Anterior cingulate cortex (tissue), 58 donors: ENCODE data around the gene LRRC71.
A peak's percentile ranks its signal among the peaks of the same experiment; 100 is the strongest.

Experiments
- DNase-seq, 58 donors: peaks; one replicate each; lab custom pipeline; 2025; lab: John Stamatoyannopoulos, UW

Gene LRRC71

GRCh38 chr1:156942176-156942575 lies 21.7 kb downstream of the LRRC71 start:
- DNase-seq, result peak in 1 of 58 donors; percentile 39

GRCh38 chr1:156942576-156942975 lies 22.1 kb downstream of the LRRC71 start:
- DNase-seq, result no peak

GRCh38 chr1:156943756-156944155 lies 23.3 kb downstream of the LRRC71 start:
- DNase-seq, result no peak

GRCh38 chr1:156944268-156944667 lies 23.8 kb downstream of the LRRC71 start:
- DNase-seq, result no peak

GRCh38 chr1:156944848-156945247 lies 24.4 kb downstream of the LRRC71 start:
- DNase-seq, result no peak

GRCh38 chr1:156945881-156946661 lies 25.6 kb downstream of the LRRC71 start:
- peak in 25 of 58 donors; percentile 6 to 66 (median 32) for DNase-seq

GRCh38 chr1:156947127-156947526 lies 26.7 kb downstream of the LRRC71 start:
- DNase-seq, result no peak

GRCh38 chr1:156947818-156948525 lies 27.5 kb downstream of the LRRC71 start:
- DNase-seq, result no peak

GRCh38 chr1:156948708-156949107 lies 28.3 kb downstream of the LRRC71 start:
- no peak for DNase-seq

GRCh38 chr1:156949127-156949526 lies 28.7 kb downstream of the LRRC71 start:
- DNase-seq, result no peak

- no peak for DNase-seq
Measured at GRCh38 chr1:156951371-156951770, 30.9 kb downstream of the LRRC71 start.

GRCh38 chr1:156953571-156953970 lies 33.1 kb downstream of the LRRC71 start:
- no peak for DNase-seq

- no peak for DNase-seq
Measured at GRCh38 chr1:156956333-156956732, 35.9 kb downstream of the LRRC71 start.

GRCh38 chr1:156957634-156958033 lies 37.2 kb downstream of the LRRC71 start:
- DNase-seq, result no peak

- DNase-seq, result no peak
Measured at GRCh38 chr1:156958247-156958714, 37.8 kb downstream of the LRRC71 start.

GRCh38 chr1:156959414-156959813 lies 39.0 kb downstream of the LRRC71 start:
- DNase-seq, result peak in 6 of 58 donors; percentile 10 to 28 (median 20)

- no peak for DNase-seq
Measured at GRCh38 chr1:156959925-156960324, 39.5 kb downstream of the LRRC71 start.

GRCh38 chr1:156961709-156962108 lies 41.3 kb downstream of the LRRC71 start:
- DNase-seq, result no peak

GRCh38 chr1:156963621-156964020 lies 43.2 kb downstream of the LRRC71 start:
- no peak for DNase-seq

- no peak for DNase-seq
Measured at GRCh38 chr1:156964441-156964840, 44.0 kb downstream of the LRRC71 start.

- no peak for DNase-seq
Measured at GRCh38 chr1:156969496-156969895, 49.1 kb downstream of the LRRC71 start.

- DNase-seq, result no peak
Measured at GRCh38 chr1:156970017-156970416, 49.6 kb downstream of the LRRC71 start.
